Bronchial epithelial cell (primary cell): Measurements from ENCODE around the gene ATP5PO. TPM values are rescaled to one million over a fixed set of nuclear protein-coding genes. Genes with fewer than 3 reads are reported as not detected.

Experiments
- DNase-seq: peaks from one replicate; pipeline ENCODE4 v3.0.0-alpha.2; 2010; ENCODE audit warnings: low read depth
- FAIRE-seq: peaks from 2 replicates; lab custom pipeline; 2011; peaks lifted over from hg19 to GRCh38; lab: Jason Lieb, UNC
- H3K27me3 ChIP-seq: 2 replicates; pipeline ENCODE4 v1.5.1; 2011; ENCODE audit warnings: low read length; ENCODE audit not compliant: control insufficient read depth, insufficient read depth
- H3K36me3 ChIP-seq: 2 replicates; pipeline ENCODE4 v1.5.1; 2011; ENCODE audit warnings: low read length; ENCODE audit not compliant: control insufficient read depth, insufficient read depth
- H3K4me3 ChIP-seq: 2 replicates; pipeline ENCODE4 v1.5.1; 2011; ENCODE audit warnings: mild to moderate bottlenecking, low read depth, low read length, control low read depth
- CTCF ChIP-seq: IDR thresholded peaks from 2 replicates; pipeline ENCODE4 v1.5.1; 2011; ENCODE audit warnings: mild to moderate bottlenecking, moderate library complexity, low read length, control low read depth, inconsistent platforms; ENCODE audit not compliant: insufficient read depth, severe bottlenecking
- total RNA-seq: library from RNA; depleted of rRNA; stranded (reverse); fragments of >200 nt; gene quantifications from 2 replicates; pipeline ENCODE4 v1.2.1, GENCODE V29; 2014

ATP5PO gene
- total RNA-seq, 1 donor from 2014 or later = 341 TPM

- FAIRE-seq (no peak), DNase-seq (no peak)
- no peak for TF ChIP-seq CTCF
- Histone ChIP-seq H3K27me3 (peaks cover 3% of the 10 kb centered on the region), H3K36me3 (no peaks in the 10 kb centered on the region), H3K4me3 (no peak overlapping the region)
Measured at GRCh38 chr21:33886321-33886720, 29.3 kb downstream of the ATP5PO start.

GRCh38 chr21:33885172-33885514 lies 30.5 kb downstream of the ATP5PO start:
- no peak overlapping the region for H3K4me3 ChIP-seq
- no peak for FAIRE-seq

GRCh38 chr21:33884376-33885171 lies 31.0 kb downstream of the ATP5PO start:
- no peak for TF ChIP-seq CTCF
- no peak for DNase-seq

More at GRCh38 chr21:33885172-33885514, 30.5 kb downstream of the ATP5PO start:
- no peak for DNase-seq
- Histone ChIP-seq H3K36me3 (no peaks in the 10 kb centered on the region), H3K27me3 (peaks cover 3% of the 10 kb centered on the region)
- no peak for TF ChIP-seq CTCF

GRCh38 chr21:33883118-33883517 lies 32.5 kb downstream of the ATP5PO start:
- Histone ChIP-seq H3K36me3 (no peaks in the 10 kb centered on the region), H3K4me3 (no peak overlapping the region), H3K27me3 (peaks cover 3% of the 10 kb centered on the region)
- TF ChIP-seq CTCF = no peak
- no peak for DNase-seq
- FAIRE-seq = no peak

More at GRCh38 chr21:33884376-33885171, 31.0 kb downstream of the ATP5PO start:
- peaks cover 3% of the 10 kb centered on the region for H3K27me3 ChIP-seq
- FAIRE-seq = no peak
- H3K4me3 ChIP-seq = no peak overlapping the region
- H3K36me3 ChIP-seq = no peaks in the 10 kb centered on the region

GRCh38 chr21:33881689-33882440 lies 33.7 kb downstream of the ATP5PO start:
- TF ChIP-seq CTCF = no peak
- H3K36me3 ChIP-seq = no peaks in the 10 kb centered on the region
- H3K27me3 ChIP-seq = peaks cover 3% of the 10 kb centered on the region
- no peak overlapping the region for H3K4me3 ChIP-seq
- no peak for FAIRE-seq
- DNase-seq = no peak
